Left renal cortex interstitium (tissue), 4 donors: ENCODE data around the gene GIGYF2. TPM values are rescaled to one million over a fixed set of nuclear protein-coding genes. Genes with fewer than 3 reads are reported as not detected.

Experiments
- DNase-seq, 4 donors: peaks; one replicate each; pipeline ENCODE4 v3.0.0-alpha.2; 2013; ENCODE audit warnings: low read depth in 4 of 4, low spot score in 2 of 4, missing footprints in 1 of 4
- polyA plus RNA-seq, 4 donors: library from polyadenylated mRNA; unstranded; fragments of 120-200 nt; gene quantifications; one replicate each; pipeline ENCODE4 v1.2.1, GENCODE V29; 2013; ENCODE audit not compliant: insufficient read length in 4 of 4

GIGYF2 gene, protein sequence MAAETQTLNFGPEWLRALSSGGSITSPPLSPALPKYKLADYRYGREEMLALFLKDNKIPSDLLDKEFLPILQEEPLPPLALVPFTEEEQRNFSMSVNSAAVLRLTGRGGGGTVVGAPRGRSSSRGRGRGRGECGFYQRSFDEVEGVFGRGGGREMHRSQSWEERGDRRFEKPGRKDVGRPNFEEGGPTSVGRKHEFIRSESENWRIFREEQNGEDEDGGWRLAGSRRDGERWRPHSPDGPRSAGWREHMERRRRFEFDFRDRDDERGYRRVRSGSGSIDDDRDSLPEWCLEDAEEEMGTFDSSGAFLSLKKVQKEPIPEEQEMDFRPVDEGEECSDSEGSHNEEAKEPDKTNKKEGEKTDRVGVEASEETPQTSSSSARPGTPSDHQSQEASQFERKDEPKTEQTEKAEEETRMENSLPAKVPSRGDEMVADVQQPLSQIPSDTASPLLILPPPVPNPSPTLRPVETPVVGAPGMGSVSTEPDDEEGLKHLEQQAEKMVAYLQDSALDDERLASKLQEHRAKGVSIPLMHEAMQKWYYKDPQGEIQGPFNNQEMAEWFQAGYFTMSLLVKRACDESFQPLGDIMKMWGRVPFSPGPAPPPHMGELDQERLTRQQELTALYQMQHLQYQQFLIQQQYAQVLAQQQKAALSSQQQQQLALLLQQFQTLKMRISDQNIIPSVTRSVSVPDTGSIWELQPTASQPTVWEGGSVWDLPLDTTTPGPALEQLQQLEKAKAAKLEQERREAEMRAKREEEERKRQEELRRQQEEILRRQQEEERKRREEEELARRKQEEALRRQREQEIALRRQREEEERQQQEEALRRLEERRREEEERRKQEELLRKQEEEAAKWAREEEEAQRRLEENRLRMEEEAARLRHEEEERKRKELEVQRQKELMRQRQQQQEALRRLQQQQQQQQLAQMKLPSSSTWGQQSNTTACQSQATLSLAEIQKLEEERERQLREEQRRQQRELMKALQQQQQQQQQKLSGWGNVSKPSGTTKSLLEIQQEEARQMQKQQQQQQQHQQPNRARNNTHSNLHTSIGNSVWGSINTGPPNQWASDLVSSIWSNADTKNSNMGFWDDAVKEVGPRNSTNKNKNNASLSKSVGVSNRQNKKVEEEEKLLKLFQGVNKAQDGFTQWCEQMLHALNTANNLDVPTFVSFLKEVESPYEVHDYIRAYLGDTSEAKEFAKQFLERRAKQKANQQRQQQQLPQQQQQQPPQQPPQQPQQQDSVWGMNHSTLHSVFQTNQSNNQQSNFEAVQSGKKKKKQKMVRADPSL (N-terminal part only)
- polyA plus RNA-seq, result 10 to 100 TPM; 59.0 to 67.8 (median 65.9) TPM

DNA sequence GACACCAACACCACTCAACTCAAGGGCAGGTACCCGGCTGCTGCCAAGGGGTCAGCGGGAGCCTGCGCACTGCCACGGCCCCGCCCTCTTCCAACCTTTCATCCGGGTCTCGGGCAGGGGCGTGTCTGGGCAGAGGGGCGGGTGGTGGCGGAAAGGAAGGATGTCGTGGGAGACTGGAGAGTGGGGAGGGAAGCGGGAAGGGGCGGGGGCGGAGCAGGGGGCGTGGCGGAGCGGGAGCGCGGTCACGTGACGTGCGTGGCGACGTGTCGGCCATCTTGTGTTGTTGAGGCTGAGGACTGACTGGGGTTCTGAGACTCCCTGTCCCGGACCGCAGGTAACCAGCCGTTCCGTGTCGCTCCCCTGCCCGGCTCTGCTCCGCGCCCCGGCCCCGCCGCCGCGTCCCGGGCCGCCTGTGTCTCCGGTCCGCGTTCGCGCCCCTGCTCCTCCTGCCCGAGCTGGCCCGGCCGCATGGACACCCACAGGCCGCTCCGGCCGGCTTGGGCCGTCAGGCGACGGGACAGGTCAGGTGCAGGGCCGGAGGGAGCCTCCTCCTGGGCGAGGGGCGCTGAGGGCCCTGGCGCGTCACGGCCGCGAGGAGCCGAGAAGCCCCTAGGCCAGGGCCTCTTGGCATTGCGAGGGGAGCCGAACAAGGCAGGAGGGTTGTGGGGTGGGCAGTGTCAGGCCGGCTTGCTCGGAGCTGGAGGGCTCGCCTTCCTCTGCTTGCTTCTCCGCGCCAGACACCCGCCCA, at the start of gene GIGYF2:
Gene GIGYF2 (plus strand): TSS at position 273 of the 748 bp plus-strand sequence. CDS start 37,867 bp downstream, outside the sequence.
- peak; percentile 74 to 90 (median 87) for DNase-seq

DNA sequence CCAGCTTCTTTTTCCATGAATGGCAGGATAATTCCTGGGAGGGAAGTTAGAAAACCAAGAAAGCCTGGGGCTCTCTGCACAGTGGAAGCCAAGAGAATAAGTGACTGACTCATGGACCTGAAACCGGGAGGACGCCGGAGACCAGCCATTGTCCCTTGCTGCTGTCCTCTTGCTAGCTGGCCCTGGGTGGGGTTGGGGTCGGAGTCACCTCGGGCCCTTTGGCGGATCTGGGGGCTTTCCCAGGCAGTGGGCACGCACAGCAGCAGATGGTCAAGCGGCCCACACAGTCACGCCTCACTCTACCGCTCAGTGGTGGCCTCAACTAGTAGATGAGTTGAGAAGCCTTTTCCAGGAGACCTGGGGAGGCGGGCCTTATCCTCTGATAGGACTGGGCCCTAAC, 48.1 kb upstream of the GIGYF2 start:
- no peak for DNase-seq

DNA sequence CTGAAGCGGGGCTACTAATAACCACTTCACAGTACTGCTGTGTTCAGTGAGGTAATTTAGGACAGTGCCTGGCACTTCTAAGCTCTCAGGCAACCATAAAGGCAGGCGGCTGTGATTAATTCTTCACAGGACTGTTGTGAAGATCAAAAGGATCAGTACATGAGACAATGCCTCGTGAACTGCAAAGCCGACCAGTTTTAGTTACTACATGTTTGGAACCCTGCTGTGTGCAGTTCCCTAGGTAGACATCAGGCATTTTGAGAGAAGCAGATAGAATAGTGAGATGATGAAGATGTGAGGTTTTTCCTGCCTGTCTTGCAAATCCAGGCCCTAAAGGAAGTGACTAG, 44.7 kb upstream of the GIGYF2 start:
- no peak for DNase-seq

- no peak for DNase-seq
These were observed 43.7 kb upstream of the GIGYF2 start for GRCh38 chr2:232653441-232653840.

DNA sequence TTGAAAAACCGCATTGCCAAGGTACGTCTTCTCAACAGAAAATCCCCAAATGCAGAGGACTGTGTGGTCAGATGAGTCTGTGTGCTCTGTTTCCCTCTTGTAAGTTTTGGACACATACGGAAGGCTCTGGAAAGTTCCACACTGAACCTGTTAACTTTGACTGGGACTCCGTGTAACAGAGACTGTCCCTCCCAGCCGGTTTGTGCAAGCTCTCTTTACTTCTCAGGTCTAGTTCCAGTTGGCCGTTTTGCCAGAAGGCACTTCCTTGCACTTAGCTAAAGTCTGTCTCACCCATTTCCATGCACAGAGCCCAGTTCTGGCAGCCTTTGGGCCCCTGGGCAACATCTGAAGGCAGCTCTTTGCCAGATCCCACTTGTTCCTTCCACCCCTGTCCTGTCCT, 41.7 kb upstream of the GIGYF2 start:
- no peak for DNase-seq

- DNase-seq, result no peak
These were observed 38.8 kb upstream of the GIGYF2 start for GRCh38 chr2:232658217-232658785.

DNA sequence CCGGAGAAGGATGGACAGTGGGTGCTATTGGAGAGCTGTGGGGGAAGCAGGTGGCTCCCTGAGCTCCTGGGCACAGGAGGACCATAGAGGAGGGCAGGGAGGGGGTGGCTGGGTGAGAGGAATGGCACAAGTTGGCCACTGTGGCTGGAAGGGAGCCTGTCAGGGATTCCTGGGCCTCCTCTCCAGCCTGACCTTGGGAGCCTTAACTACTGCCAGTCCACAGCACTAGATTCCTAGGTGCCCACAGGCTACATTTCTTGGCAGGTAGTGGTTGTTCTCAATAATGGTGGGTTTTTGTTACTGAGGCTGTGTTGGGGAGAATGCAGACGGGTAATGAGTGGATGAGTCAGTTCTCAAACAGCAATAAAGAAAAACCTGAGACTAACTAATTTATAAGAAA, 37.8 kb upstream of the GIGYF2 start:
- no peak for DNase-seq

DNA sequence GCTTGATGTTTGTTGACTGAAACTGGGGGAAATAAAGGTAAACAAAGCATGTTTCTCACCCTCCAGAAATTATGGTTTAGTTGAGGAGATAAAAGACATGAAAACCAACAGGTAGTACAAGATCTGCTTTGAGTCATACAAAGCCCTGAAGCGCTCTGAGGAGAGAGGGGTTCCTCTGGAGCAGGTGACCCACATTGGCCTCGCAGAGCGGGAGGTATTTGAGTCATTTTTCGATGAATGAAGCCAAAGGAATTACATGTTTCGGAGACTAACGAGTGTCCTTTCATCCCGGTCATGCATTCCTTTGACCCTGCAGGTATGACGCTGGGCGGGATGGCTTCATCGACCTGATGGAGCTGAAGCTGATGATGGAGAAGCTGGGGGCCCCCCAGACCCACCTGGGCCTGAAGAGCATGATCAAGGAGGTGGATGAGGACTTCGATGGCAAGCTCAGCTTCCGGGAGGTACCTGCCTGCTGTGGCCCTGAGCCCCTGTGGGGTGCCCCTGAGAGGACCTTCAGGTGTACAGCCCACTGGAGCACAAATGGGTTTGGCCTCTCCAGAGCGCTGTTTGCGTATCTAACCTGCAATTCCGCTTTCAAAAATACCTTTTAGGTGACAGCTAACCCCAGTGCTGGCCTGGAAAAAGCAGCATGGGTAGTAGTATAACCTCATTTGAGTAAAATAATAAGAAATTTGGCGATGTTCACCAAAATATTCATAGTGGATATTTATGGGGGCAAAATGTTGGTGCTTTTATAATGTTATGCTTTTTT, 34.5 kb upstream of the GIGYF2 start:
- DNase-seq, result no peak

GRCh38 chr2:232666051-232666805, 30.9 kb upstream of the GIGYF2 start:
- DNase-seq, result no peak

DNA sequence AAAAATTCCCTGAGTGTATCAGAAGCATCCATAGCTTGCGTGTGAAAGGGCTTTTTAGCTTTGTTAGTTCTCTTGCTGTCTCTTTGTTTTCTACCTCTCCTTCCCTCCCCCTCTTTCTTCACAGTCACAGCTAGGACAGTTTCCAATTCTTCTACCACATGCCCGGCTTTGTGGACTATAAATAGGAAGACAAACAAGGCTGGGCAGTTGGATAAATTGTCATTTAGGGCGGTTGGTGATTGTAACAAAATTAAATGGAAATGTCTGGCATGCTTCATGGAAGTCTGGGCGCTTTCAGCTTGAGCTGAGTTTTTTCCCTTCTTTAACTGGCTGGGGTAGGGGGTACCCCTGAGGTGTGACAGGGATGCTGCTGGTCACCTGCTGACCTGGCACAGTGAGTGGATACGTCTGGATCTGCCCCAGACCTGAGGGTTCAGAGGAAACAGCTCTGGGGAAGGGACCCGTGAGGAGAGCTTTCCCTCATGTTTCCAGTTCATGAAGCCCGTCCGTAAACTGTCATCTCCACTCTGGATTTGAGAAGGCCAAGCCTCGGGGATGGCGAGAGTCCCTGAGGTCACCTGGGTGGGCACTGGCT, 29.0 kb upstream of the GIGYF2 start:
- DNase-seq, result no peak

- DNase-seq, result no peak
These were observed 28.2 kb upstream of the GIGYF2 start for GRCh38 chr2:232668805-232669444.

GRCh38 chr2:232672588-232672987, 24.5 kb upstream of the GIGYF2 start:
- no peak for DNase-seq

DNA sequence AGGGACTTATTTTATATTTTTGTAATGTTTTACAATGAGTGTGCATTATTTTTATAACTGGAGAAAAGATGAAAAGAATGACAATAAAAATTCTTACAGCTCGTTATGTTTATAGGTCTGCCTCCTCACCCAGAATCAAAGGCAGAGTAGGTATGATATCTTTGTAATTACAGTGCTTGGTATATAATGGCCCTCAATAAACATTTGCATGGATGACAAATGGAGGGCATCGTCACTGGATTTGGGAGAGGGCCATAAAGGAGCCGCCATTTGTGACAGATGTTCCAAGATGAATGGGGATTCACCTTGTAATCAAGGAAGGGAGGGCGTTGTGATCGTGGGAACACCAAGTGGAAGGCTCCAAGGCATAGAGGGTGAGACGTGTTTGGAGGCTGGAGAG, 22.6 kb upstream of the GIGYF2 start:
- DNase-seq, result no peak

DNA sequence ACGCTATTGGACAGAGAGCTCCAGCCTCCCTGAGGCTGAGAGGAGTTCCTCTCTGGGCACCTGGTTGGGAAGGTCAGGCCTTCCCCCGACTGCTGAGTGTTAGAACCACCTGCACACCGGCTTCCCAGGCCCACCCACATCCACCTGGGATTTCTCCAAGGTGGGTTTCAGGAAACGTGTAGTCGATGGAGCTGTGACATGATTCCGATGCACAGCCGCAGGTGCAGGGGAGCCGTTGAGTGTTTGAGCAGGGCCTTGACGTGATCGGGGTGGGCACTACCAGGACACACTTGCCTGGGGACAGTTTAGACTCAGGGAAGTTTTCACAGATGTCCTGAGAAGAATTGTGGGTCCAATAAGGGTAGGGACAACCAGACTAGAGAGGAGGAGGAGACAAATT, 21.8 kb upstream of the GIGYF2 start:
- no peak for DNase-seq

- no peak for DNase-seq
These were observed 17.1 kb upstream of the GIGYF2 start for GRCh38 chr2:232680006-232680405.

DNA sequence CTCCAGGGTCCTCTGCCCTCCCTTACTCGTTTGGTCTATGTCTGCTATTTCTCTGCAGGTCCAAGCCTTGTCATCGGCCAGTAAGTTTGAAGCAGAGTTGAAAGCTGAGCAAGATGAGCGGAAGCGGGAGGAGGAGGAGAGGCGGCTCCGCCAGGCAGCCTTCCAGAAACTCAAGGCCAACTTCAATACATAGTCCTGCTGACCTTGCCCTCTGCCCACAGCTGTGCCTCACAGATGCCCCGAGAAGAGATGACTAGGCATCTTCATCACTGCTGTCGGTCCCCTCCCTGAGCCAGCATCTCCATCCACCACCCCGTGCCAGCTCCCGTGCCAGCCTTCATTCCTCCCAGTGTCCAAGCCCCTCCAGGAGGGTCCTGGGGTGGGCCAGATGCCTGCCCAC, 15.6 kb upstream of the GIGYF2 start:
- DNase-seq, result no peak

DNA sequence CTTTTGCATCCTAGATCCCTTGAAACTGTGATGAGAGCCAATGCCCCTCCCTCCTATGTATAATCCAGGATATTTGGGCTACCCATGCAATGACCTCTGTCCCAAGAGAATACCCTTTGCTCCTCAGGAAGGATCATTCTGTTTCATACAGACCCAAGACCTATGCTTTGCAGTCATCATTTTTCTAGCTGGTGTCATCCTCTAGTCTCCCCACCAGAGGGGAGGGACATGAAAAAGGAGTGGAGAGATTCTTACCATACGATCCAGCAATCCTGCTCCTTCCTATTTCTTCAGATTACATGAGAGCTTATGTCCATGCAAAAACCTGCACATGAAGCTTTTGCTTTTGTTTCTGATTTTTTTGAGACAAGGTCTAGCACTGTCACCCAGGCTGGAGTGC, 13.8 kb upstream of the GIGYF2 start:
- DNase-seq, result no peak
